Loucy (cell line): Measurements from ENCODE around the gene RPTOR.

Experiments
- H2AFZ ChIP-seq: fragments of 200-600 bp; sonication (generic); 2 replicates; pipeline ENCODE4 v1.6.0; 2016; ENCODE audit warnings: antibody characterized with exemption, mild to moderate bottlenecking, low read length, moderate library complexity
- H3F3A ChIP-seq: fragments of 200-600 bp; 2 replicates; pipeline ENCODE4 v1.6.0; 2016; ENCODE audit warnings: antibody characterized with exemption, low read depth, mild to moderate bottlenecking
- H3K27me3 ChIP-seq: fragments of 200-600 bp; sonication (generic); 2 replicates; pipeline ENCODE4 v1.6.1; 2014; ENCODE audit warnings: low read length, mild to moderate bottlenecking; ENCODE audit not compliant: insufficient read depth, poor library complexity, severe bottlenecking
- H3K36me3 ChIP-seq: fragments of 200-600 bp; sonication (generic); 2 replicates; pipeline ENCODE4 v1.6.1; 2016; ENCODE audit warnings: low read length; ENCODE audit not compliant: insufficient read depth
- H3K4me1 ChIP-seq: fragments of 200-600 bp; sonication (generic); 2 replicates; pipeline ENCODE4 v1.5.1; 2014; ENCODE audit warnings: low read length, mild to moderate bottlenecking; ENCODE audit not compliant: insufficient read depth, poor library complexity, severe bottlenecking
- H3K4me2 ChIP-seq: fragments of 200-600 bp; sonication (generic); 2 replicates; pipeline ENCODE4 v1.6.0; 2014; ENCODE audit warnings: antibody characterized with exemption, low read length, low read depth, mild to moderate bottlenecking; ENCODE audit not compliant: poor library complexity, severe bottlenecking
- H3K4me3 ChIP-seq: fragments of 200-600 bp; sonication (generic); 2 replicates; pipeline ENCODE4 v1.5.1; 2014; ENCODE audit warnings: low read length, mild to moderate bottlenecking, mixed read lengths; ENCODE audit not compliant: poor library complexity, severe bottlenecking
- H3K79me2 ChIP-seq: fragments of 200-600 bp; sonication (generic); 2 replicates; pipeline ENCODE4 v1.6.1; 2014; ENCODE audit warnings: low read length; ENCODE audit not compliant: insufficient read depth
- H3K9ac ChIP-seq: fragments of 200-600 bp; sonication (generic); 2 replicates; pipeline ENCODE4 v1.6.0; 2014; ENCODE audit warnings: mild to moderate bottlenecking, low read depth, low read length, moderate library complexity; ENCODE audit not compliant: poor library complexity, severe bottlenecking
- H3K9me2 ChIP-seq: fragments of 200-600 bp; sonication (generic); replicated peaks from 2 replicates; pipeline ENCODE4 v1.6.1; 2016; ENCODE audit warnings: low read depth, low read length, mixed read lengths
- H3K9me3 ChIP-seq: fragments of 200-600 bp; sonication (generic); 2 replicates; pipeline ENCODE4 v1.6.1; 2014; ENCODE audit warnings: mild to moderate bottlenecking, antibody characterized with exemption, low read length, low read depth; ENCODE audit not compliant: insufficient read depth
- H4K20me1 ChIP-seq: fragments of 200-600 bp; sonication (generic); 2 replicates; pipeline ENCODE4 v1.6.0; 2014; ENCODE audit warnings: antibody characterized with exemption, low read length, mild to moderate bottlenecking; ENCODE audit not compliant: insufficient read depth, poor library complexity, severe bottlenecking
- EZH2phosphoT487 ChIP-seq: fragments of 200-600 bp; IDR thresholded peaks from 2 replicates; pipeline ENCODE4 v1.6.1; 2018; ENCODE audit warnings: antibody characterized with exemption, mild to moderate bottlenecking, moderate library complexity, borderline replicate concordance
- TF ChIP-seq, protein P1 (sequence below): fragments of 200-600 bp; sonication (generic); conservative IDR thresholded peaks from 2 replicates; pipeline ENCODE4 v1.5.1; 2014; ENCODE audit warnings: mild to moderate bottlenecking, antibody characterized with exemption, low read length

Gene RPTOR

DNA sequence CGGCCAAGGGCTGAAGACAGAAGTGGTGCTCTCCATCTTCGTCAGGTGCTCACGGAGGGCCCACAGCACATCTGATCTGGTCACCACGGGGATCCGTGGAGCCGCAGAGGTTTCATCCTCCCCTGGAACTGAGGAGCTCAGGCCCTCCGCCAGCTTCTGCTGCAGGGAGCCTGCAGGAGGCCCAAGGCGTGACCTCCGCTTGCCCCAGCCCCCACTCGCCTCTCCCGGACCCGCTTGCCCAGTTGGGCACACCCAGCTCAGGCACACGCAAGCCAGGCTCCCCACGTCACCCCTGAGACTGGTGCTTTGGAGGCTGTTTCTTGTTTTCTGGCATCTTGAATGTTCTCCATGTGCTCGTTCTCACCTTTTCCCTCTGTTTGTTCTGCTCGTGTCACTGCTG lies 407.7 kb downstream of the RPTOR start:
- Histone ChIP-seq H3K4me3 (no peak overlapping the region), H4K20me1 (no peaks in the 10 kb centered on the region), H3K4me2 (no peak overlapping the region), H3K9me3 (no peaks in the 10 kb centered on the region), H3K4me1 (no peaks in the 10 kb centered on the region), H3F3A (no peaks in the 10 kb centered on the region), H3K9ac (no peak overlapping the region), H3K27me3 (no peaks in the 10 kb centered on the region), H3K36me3 (no peaks in the 10 kb centered on the region; the same call in 1 of the 2 replicates), H3K79me2 (no peaks in the 10 kb centered on the region), H2AFZ (no peak overlapping the region), H3K9me2 (no peaks in the 10 kb centered on the region)
- TF ChIP-seq EZH2phosphoT487 = no peak
- TF ChIP-seq, protein P1, sequence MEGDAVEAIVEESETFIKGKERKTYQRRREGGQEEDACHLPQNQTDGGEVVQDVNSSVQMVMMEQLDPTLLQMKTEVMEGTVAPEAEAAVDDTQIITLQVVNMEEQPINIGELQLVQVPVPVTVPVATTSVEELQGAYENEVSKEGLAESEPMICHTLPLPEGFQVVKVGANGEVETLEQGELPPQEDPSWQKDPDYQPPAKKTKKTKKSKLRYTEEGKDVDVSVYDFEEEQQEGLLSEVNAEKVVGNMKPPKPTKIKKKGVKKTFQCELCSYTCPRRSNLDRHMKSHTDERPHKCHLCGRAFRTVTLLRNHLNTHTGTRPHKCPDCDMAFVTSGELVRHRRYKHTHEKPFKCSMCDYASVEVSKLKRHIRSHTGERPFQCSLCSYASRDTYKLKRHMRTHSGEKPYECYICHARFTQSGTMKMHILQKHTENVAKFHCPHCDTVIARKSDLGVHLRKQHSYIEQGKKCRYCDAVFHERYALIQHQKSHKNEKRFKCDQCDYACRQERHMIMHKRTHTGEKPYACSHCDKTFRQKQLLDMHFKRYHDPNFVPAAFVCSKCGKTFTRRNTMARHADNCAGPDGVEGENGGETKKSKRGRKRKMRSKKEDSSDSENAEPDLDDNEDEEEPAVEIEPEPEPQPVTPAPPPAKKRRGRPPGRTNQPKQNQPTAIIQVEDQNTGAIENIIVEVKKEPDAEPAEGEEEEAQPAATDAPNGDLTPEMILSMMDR = no peak

GRCh38 chr17:80953471-80954315 lies 409.1 kb downstream of the RPTOR start:
- no peak overlapping the region for H2AFZ ChIP-seq
- no peaks in the 10 kb centered on the region for H3K9me3 ChIP-seq
- H3K4me2 ChIP-seq = no peak overlapping the region
- no peaks in the 10 kb centered on the region for H3K79me2 ChIP-seq
- no peaks in the 10 kb centered on the region for H3K36me3 ChIP-seq
- H3K9me2 ChIP-seq = no peaks in the 10 kb centered on the region
- no peaks in the 10 kb centered on the region for H3K4me1 ChIP-seq
- H3K27me3 ChIP-seq = no peaks in the 10 kb centered on the region
- no peaks in the 10 kb centered on the region for H3F3A ChIP-seq
- TF ChIP-seq, protein P1 = no peak
- TF ChIP-seq EZH2phosphoT487 = no peak
- no peak overlapping the region for H3K9ac ChIP-seq
- H4K20me1 ChIP-seq = no peaks in the 10 kb centered on the region
- H3K4me3 ChIP-seq = no peak overlapping the region

- no peaks in the 10 kb centered on the region for H3F3A ChIP-seq
- no peaks in the 10 kb centered on the region for H4K20me1 ChIP-seq
- no peak overlapping the region for H2AFZ ChIP-seq
- H3K4me1 ChIP-seq = no peaks in the 10 kb centered on the region
- no peaks in the 10 kb centered on the region for H3K79me2 ChIP-seq
- no peak overlapping the region for H3K4me3 ChIP-seq
- no peak overlapping the region for H3K4me2 ChIP-seq
- no peaks in the 10 kb centered on the region for H3K27me3 ChIP-seq
- H3K9me2 ChIP-seq = no peaks in the 10 kb centered on the region
- no peak overlapping the region for H3K9ac ChIP-seq
- H3K36me3 ChIP-seq = no peaks in the 10 kb centered on the region
- no peak for TF ChIP-seq EZH2phosphoT487
- TF ChIP-seq, protein P1 = no peak
- H3K9me3 ChIP-seq = no peaks in the 10 kb centered on the region
Measured at GRCh38 chr17:80955078-80955477, 410.4 kb downstream of the RPTOR start.
